B cell (primary cell): ENCODE measurements around the gene ZNF398. TPM values are rescaled to one million over a fixed set of nuclear protein-coding genes. Genes with fewer than 3 reads are reported as not detected.

ENCODE experiments used
- ATAC-seq: fragments of 200-7000 bp; cut with Tn5 transposase; one replicate; pipeline ENCODE4 v1.10.0; 2021; ENCODE audit warnings: low read depth, mild to moderate bottlenecking, moderate number of reproducible peaks, moderate library complexity
- CTCF ChIA-PET: fragments of 350-600 bp; sonication (Branson Sonifier 250); formaldehyde crosslinking; loops from one replicate; lab custom pipeline; 2021; ENCODE audit warnings: antibody characterized with exemption, inconsistent platforms; lab: Charles Lee
- POLR2A ChIA-PET: fragments of 350-600 bp; sonication (Branson Sonifier 250); formaldehyde crosslinking; loops from one replicate; lab custom pipeline; 2021; ENCODE audit warnings: antibody characterized with exemption; lab: Charles Lee
- DNase-seq: peaks from one replicate; pipeline ENCODE4 v3.0.0; 2013
- H2AFZ ChIP-seq: 2 replicates; pipeline ENCODE4 v1.6.1; 2012; ENCODE audit warnings: mild to moderate bottlenecking, low read depth, low read length; ENCODE audit not compliant: insufficient read depth, poor library complexity, severe bottlenecking
- H3K27ac ChIP-seq, 2 donors: 1 replicate in 1 of 2; 2 replicates in 1 of 2; pipeline ENCODE4 v1.5.1; 2012 to 2013; ENCODE audit warnings: low read length in 2 of 2, mild to moderate bottlenecking in 2 of 2, moderate library complexity in 1 of 2
- H3K27me3 ChIP-seq, 4 experiments: fragments of 200-600 bp in 1 of 4; sonication (generic) in 1 of 4; replicated peaks in 1 of 4; 1 replicate in 2 of 4; 2 replicates in 2 of 4; pipeline versions ENCODE4 v1.6.1 to v1.7.0; 2013 to 2016; ENCODE audit warnings: low read length in 3 of 4, mild to moderate bottlenecking in 2 of 4, mixed read lengths in 1 of 4, moderate library complexity in 1 of 4; ENCODE audit not compliant: insufficient read depth in 4 of 4, control insufficient read depth in 3 of 4; ENCODE audit errors: control extremely low read depth in 1 of 4
- H3K36me3 ChIP-seq, 2 experiments: replicated peaks in 1 of 2; 1 replicate in 1 of 2; 2 replicates in 1 of 2; pipeline versions ENCODE4 v1.6.1 to v1.7.1; 2013; ENCODE audit warnings: low read length in 1 of 2; ENCODE audit not compliant: insufficient read depth in 2 of 2, control insufficient read depth in 1 of 2; ENCODE audit errors: control extremely low read depth in 1 of 2, extremely low read depth in 1 of 2
- H3K4me1 ChIP-seq, 2 donors: fragments of 200-600 bp in 1 of 2; sonication (generic) in 1 of 2; 1 replicate in 1 of 2; 2 replicates in 1 of 2; pipeline versions ENCODE4 v1.5.1 to v1.6.1; 2013 to 2017; ENCODE audit warnings: low read length in 2 of 2; ENCODE audit not compliant: control insufficient read depth in 2 of 2, insufficient read depth in 2 of 2
- H3K4me2 ChIP-seq: replicated peaks from 2 replicates; pipeline ENCODE3; 2012; ENCODE audit warnings: mild to moderate bottlenecking, low read depth, low read length; ENCODE audit not compliant: poor library complexity, severe bottlenecking
- H3K4me3 ChIP-seq, 5 experiments: fragments of 200-600 bp in 1 of 5; sonication (generic) in 1 of 5; 1 replicate in 3 of 5; 2 replicates in 2 of 5; pipeline versions ENCODE4 v1.5.1 to v1.7.0; 2011 to 2016; ENCODE audit warnings: low read length in 4 of 5, mild to moderate bottlenecking in 4 of 5, low read depth in 2 of 5, control low read depth in 1 of 5, moderate library complexity in 1 of 5; ENCODE audit not compliant: insufficient read depth in 1 of 5; ENCODE audit errors: control extremely low read depth in 1 of 5, extremely low read depth in 1 of 5
- H3K79me2 ChIP-seq: fragments of 200-600 bp; sonication (generic); one replicate; pipeline ENCODE4 v1.6.0; 2016; ENCODE audit warnings: low read length; ENCODE audit not compliant: control insufficient read depth, insufficient read depth
- H3K9ac ChIP-seq: fragments of 200-600 bp; sonication (generic); 2 replicates; pipeline ENCODE4 v1.6.1; 2017; ENCODE audit warnings: mild to moderate bottlenecking, low read length, moderate library complexity
- H3K9me3 ChIP-seq, 3 donors: one replicate each; pipeline versions ENCODE4 v1.6.1 to v1.7.1; 2013; ENCODE audit warnings: low read length in 2 of 3; ENCODE audit not compliant: control insufficient read depth in 2 of 3, insufficient read depth in 1 of 3; ENCODE audit errors: control extremely low read depth in 1 of 3
- H4K20me1 ChIP-seq: 2 replicates; pipeline ENCODE4 v1.6.0; 2012; ENCODE audit warnings: mild to moderate bottlenecking, low read length; ENCODE audit not compliant: insufficient read depth, control insufficient read depth, poor library complexity, severe bottlenecking
- H3K27ac Mint-ChIP-seq: one replicate; pipeline ENCODE4 v1.8.0; 2021; ENCODE audit warnings: mixed read lengths
- H3K27me3 Mint-ChIP-seq: one replicate; pipeline ENCODE4 v1.8.0; 2021; ENCODE audit warnings: mixed read lengths
- H3K4me1 Mint-ChIP-seq: one replicate; pipeline ENCODE4 v1.8.0; 2021; ENCODE audit warnings: mixed read lengths
- H3K4me3 Mint-ChIP-seq: one replicate; pipeline ENCODE4 v1.8.0; 2021; ENCODE audit warnings: mixed read lengths
- H3K9me3 Mint-ChIP-seq: one replicate; pipeline ENCODE4 v1.8.0; 2022; ENCODE audit warnings: mixed read lengths; ENCODE audit not compliant: insufficient read depth
- CTCF ChIP-seq: fragments of 200-600 bp; IDR thresholded peaks from one replicate; pipeline ENCODE4 v1.8.0; 2022; ENCODE audit warnings: antibody characterized with exemption, mild to moderate bottlenecking
- EZH2 ChIP-seq: IDR thresholded peaks from 2 replicates; pipeline ENCODE4 v1.6.1; 2012; ENCODE audit warnings: borderline replicate concordance, low read depth, mild to moderate bottlenecking, moderate library complexity, low read length; ENCODE audit not compliant: insufficient read depth, poor library complexity, severe bottlenecking
- WGBS: methylation state at CpG from one replicate; pipeline ENCODE4 v1.1.5; 2013; ENCODE audit warnings: missing lambda C conversion rate; ENCODE audit not compliant: insufficient coverage; 5-methylcytosine and 5-hydroxymethylcytosine counted together
- intact Hi-C: fragments of 100-400 bp; cut with micrococcal nuclease; formaldehyde crosslinking; loops from one replicate; pipeline ENCODE4 v1.10.0; 2022
- polyA plus RNA-seq: library from polyadenylated mRNA; depleted of rRNA; stranded (reverse); fragments of >200 nt; gene quantifications from 2 replicates; pipeline ENCODE4 v1.2.3, GENCODE V29; 2012
- total RNA-seq, 2 donors: library from RNA; stranded (reverse); fragments of 120-200 nt in 1 of 2; gene quantifications; 1 replicate in 1 of 2; 2 replicates in 1 of 2; pipeline versions ENCODE4 v1.2.3 to v1.2.4, GENCODE V29; 2013 to 2022

The ZNF398 gene
- total and polyA plus RNA-seq, 2 donors (not counting 1 experiment from before 2014, with no cell fraction given): 7.7 to 22.5 TPM

DNA sequence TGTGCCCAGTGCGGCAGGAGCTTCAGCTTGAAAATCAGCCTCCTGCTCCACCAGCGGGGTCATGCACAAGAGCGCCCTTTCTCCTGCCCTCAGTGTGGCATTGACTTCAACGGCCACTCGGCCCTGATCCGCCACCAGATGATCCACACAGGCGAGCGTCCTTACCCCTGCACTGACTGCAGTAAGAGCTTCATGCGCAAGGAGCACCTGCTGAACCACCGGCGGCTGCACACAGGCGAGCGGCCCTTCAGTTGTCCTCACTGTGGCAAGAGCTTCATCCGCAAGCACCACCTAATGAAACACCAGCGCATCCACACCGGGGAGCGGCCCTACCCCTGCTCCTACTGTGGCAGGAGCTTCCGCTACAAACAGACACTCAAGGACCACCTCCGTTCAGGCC is 32.0 kb downstream of the ZNF398 start:
- no peaks in the 10 kb centered on the region for H3K4me1 Mint-ChIP-seq
- Histone ChIP-seq H3K4me1 (no peaks in the 10 kb centered on the region), H3K4me3 (no peak overlapping the region), H4K20me1 (no peaks in the 10 kb centered on the region), H3K27me3 (no peaks in the 10 kb centered on the region), H3K9me3 (no peaks in the 10 kb centered on the region), H3K4me2 (no peak overlapping the region), H3K27ac (no peak overlapping the region), H3K36me3 (peaks cover 7 to 51% of the 10 kb centered on the region in 2 experiments), H3K79me2 (no peaks in the 10 kb centered on the region), H2AFZ (no peak overlapping the region), H3K9ac (no peak overlapping the region)
- TF ChIP-seq EZH2: no peak
- no peak for TF ChIP-seq CTCF
- ChIA-PET POLR2A (no interaction called here), CTCF (no interaction called here)
- 97% methylated on average over 15 of the region's 19 CpGs for WGBS
- no peak for ATAC-seq
- DNase-seq: no peak
- intact Hi-C loops: no loop called here
- no peak overlapping the region for H3K4me3 Mint-ChIP-seq
- H3K27ac Mint-ChIP-seq: no peak overlapping the region
- H3K9me3 Mint-ChIP-seq: no peaks in the 10 kb centered on the region
- H3K27me3 Mint-ChIP-seq: no peaks in the 10 kb centered on the region

- Mint-ChIP-seq H3K4me3 (no peak overlapping the region), H3K27ac (no peak overlapping the region), H3K9me3 (no peaks in the 10 kb centered on the region), H3K27me3 (no peaks in the 10 kb centered on the region), H3K4me1 (no peaks in the 10 kb centered on the region)
- DNase-seq (no peak), ATAC-seq (no peak)
- Histone ChIP-seq H3K9me3 (no peaks in the 10 kb centered on the region), H3K27me3 (no peaks in the 10 kb centered on the region), H3K27ac (no peak overlapping the region), H3K79me2 (no peaks in the 10 kb centered on the region), H4K20me1 (no peaks in the 10 kb centered on the region), H3K4me3 (no peak overlapping the region), H3K36me3 (peaks cover 7 to 45% of the 10 kb centered on the region in 2 experiments), H3K9ac (no peak overlapping the region), H2AFZ (no peak overlapping the region), H3K4me2 (no peak overlapping the region), H3K4me1 (no peaks in the 10 kb centered on the region)
- ChIA-PET CTCF (interaction anchor here (0.8 to 0.9 kb wide), 2 partner anchors 15 to 115 kb away, joined by 3 to 4 read pairs; partner anchors contain the start of gene ZNF282), POLR2A (no interaction called here)
- intact Hi-C loops: no loop called here
- no peak for TF ChIP-seq CTCF
- no peak for TF ChIP-seq EZH2
These were observed 33.6 kb downstream of the ZNF398 start for GRCh38 chr7:149180722-149181449.
